Upper lobe of left lung (tissue), 6 donors: ENCODE measurements around the gene TMEM97. TPM values are rescaled to one million over a fixed set of nuclear protein-coding genes. Genes with fewer than 3 reads are reported as not detected.
"Not testable (repeated sequence)": the region's sequence is repeated elsewhere in the genome, so short reads cannot be mapped to it uniquely, and the experiment has no call there.

Experiments used
- ATAC-seq, 2 donors: fragments of 200-7000 bp; cut with Tn5 transposase; one replicate each; pipeline ENCODE4 v1.9.1; 2022; ENCODE audit warnings: mild to moderate bottlenecking in 2 of 2, moderate library complexity in 2 of 2; ENCODE audit not compliant: low FRiP score in 2 of 2
- DNase-seq, 2 donors: peaks; one replicate each; pipeline ENCODE4 v3.0.0-alpha.2; 2019 to 2020
- H3K27ac ChIP-seq, 4 donors: fragments of 200-600 bp; sonication (generic); one replicate each; pipeline ENCODE4 v1.5.1; 2016 to 2019
- H3K27me3 ChIP-seq, 4 donors: fragments of 200-600 bp; sonication (generic); one replicate each; pipeline ENCODE4 v1.5.1; 2017 to 2019
- H3K36me3 ChIP-seq, 4 donors: fragments of 200-600 bp; sonication (generic); one replicate each; pipeline ENCODE4 v1.5.1; 2016 to 2019
- H3K4me1 ChIP-seq, 4 donors: fragments of 200-600 bp; sonication (generic); one replicate each; pipeline ENCODE4 v1.5.1; 2018 to 2019
- H3K4me3 ChIP-seq, 4 donors: fragments of 200-600 bp; sonication (generic); one replicate each; pipeline ENCODE4 v1.5.1; 2017 to 2019; ENCODE audit warnings: mild to moderate bottlenecking in 2 of 4, moderate library complexity in 1 of 4
- H3K9me3 ChIP-seq, 4 donors: fragments of 200-600 bp; sonication (generic); one replicate each; pipeline ENCODE4 v1.5.1; 2018 to 2019
- EP300 ChIP-seq, 4 donors: sonication (generic); formaldehyde crosslinking; IDR thresholded peaks; one replicate each; pipeline ENCODE4 v1.5.1; 2017; ENCODE audit warnings: antibody characterized with exemption in 4 of 4, control low read depth in 2 of 4
- POLR2A ChIP-seq, 4 donors: fragments of 450-650 bp; IDR thresholded peaks; one replicate each; pipeline ENCODE4 v1.5.1; 2016 to 2017; ENCODE audit warnings: antibody characterized with exemption in 4 of 4, mild to moderate bottlenecking in 2 of 4
- POLR2AphosphoS5 ChIP-seq, 2 donors: sonication (generic); formaldehyde crosslinking; IDR thresholded peaks; one replicate each; pipeline ENCODE4 v1.5.1; 2017; ENCODE audit warnings: antibody characterized with exemption in 2 of 2
- WGBS, 2 donors: methylation state at CpG; one replicate each; pipeline ENCODE4 v1.1.5; 2017 to 2018; 5-methylcytosine and 5-hydroxymethylcytosine counted together
- total RNA-seq, 6 donors: library from RNA; depleted of rRNA in 4 of 6; stranded (reverse); fragments of >200 nt in 4 of 6; gene quantifications; one replicate each; pipeline versions ENCODE4 v1.1.0 to v1.2.1, GENCODE V29; 2016 to 2021
- TF ChIP-seq, protein P1 (sequence below), 6 experiments: fragments of 450-650 bp in 4 of 6; fragments of 200-600 bp in 2 of 6; sonication (generic) in 2 of 6; IDR thresholded peaks; one replicate each; pipeline ENCODE4 v1.5.1; 2016 to 2019; ENCODE audit warnings: antibody characterized with exemption in 6 of 6
- donor health status: DM: no; HTN: no; CAD: no; lungs with moderate emphysema.
- donor health status: DM: no; HTN: yes; CAD: no; lungs with severe emphysema.

TMEM97 gene
- total RNA-seq, 6 donors from 2014 or later, result 19.8 to 47.9 (median 37.6) TPM

DNA sequence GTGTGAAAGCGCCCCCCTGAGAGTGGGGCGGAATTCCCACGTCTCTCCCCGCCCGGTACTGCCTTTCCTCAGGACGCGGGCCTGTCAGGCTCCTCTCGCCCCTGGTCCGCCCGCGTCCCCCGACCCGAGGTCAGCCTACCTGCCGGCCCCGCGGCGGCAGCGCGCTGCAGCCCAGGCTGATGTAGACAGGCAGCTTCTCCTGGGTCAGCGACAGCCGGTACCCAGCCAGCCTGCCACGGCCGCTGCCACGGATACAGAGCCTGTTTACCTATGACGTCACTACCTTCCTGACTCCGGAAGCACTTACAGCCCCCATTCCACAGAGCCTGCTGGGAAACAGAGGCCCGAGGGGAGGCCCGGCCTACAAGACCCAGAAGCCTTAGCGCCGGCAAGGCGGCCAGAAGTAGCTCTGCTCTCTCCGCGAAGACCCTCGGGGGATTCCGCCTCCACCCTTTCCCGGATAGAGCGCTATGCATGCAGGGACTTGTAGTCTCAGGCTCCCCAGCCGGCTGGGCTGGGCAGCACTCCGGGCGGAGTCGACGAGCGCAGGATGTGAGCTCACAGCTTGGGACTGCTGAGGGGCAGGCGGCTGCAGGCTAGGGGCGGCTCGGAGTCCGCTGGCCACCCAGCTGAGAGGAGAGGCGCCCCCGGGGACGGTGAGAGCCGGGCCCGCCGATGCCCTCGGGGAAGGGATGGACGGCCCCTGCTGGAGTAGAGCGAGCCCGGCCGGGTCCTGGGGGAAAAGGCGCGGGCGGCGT is 16.4 kb downstream of the TMEM97 start, which contains the start of the genes IFT20 and TNFAIP1:
TSS of gene IFT20 (minus strand) at position 272 of the 758 bp plus-strand sequence. CDS start 3,487 bp downstream, outside the sequence.
TSS of gene TNFAIP1 (plus strand) at position 561 of the 758 bp plus-strand sequence. CDS start 3,761 bp downstream, outside the sequence.
- TF ChIP-seq EP300 (IDR thresholded peaks at IDR 0.05) (peak in 1 of 4 donors; percentile 80), POLR2AphosphoS5 (IDR thresholded peaks at IDR 0.05) (peak; percentile 91 to 99), POLR2A (IDR thresholded peaks at IDR 0.05) (peak; percentile 84 to 97 (median 93))
- TF ChIP-seq, protein P1, sequence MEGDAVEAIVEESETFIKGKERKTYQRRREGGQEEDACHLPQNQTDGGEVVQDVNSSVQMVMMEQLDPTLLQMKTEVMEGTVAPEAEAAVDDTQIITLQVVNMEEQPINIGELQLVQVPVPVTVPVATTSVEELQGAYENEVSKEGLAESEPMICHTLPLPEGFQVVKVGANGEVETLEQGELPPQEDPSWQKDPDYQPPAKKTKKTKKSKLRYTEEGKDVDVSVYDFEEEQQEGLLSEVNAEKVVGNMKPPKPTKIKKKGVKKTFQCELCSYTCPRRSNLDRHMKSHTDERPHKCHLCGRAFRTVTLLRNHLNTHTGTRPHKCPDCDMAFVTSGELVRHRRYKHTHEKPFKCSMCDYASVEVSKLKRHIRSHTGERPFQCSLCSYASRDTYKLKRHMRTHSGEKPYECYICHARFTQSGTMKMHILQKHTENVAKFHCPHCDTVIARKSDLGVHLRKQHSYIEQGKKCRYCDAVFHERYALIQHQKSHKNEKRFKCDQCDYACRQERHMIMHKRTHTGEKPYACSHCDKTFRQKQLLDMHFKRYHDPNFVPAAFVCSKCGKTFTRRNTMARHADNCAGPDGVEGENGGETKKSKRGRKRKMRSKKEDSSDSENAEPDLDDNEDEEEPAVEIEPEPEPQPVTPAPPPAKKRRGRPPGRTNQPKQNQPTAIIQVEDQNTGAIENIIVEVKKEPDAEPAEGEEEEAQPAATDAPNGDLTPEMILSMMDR (IDR thresholded peaks at IDR 0.05), result peak in 1 of 6 experiments; percentile 16
- Histone ChIP-seq H3K4me3 (peak within 1 kb of the TSS; percentile 86 to 95 (median 90)), H3K9me3 (no peaks in the 10 kb centered on the region), H3K27ac (peak within 1 kb of the TSS; percentile 94 to 97 (median 96)), H3K4me1 (peaks cover 36 to 61% (median 43%) of the 10 kb centered on the region in 4 donors), H3K36me3 (peaks cover 6 to 31% (median 23%) of the 10 kb centered on the region in 4 donors), H3K27me3 (no peaks in the 10 kb centered on the region)
- 0 to 1% methylated on average over 11 to 50 of the region's 62 CpGs for WGBS, 2 donors
- DNase-seq (peak; percentile 95 to 100), ATAC-seq (peak; percentile 98 to 99)

DNA sequence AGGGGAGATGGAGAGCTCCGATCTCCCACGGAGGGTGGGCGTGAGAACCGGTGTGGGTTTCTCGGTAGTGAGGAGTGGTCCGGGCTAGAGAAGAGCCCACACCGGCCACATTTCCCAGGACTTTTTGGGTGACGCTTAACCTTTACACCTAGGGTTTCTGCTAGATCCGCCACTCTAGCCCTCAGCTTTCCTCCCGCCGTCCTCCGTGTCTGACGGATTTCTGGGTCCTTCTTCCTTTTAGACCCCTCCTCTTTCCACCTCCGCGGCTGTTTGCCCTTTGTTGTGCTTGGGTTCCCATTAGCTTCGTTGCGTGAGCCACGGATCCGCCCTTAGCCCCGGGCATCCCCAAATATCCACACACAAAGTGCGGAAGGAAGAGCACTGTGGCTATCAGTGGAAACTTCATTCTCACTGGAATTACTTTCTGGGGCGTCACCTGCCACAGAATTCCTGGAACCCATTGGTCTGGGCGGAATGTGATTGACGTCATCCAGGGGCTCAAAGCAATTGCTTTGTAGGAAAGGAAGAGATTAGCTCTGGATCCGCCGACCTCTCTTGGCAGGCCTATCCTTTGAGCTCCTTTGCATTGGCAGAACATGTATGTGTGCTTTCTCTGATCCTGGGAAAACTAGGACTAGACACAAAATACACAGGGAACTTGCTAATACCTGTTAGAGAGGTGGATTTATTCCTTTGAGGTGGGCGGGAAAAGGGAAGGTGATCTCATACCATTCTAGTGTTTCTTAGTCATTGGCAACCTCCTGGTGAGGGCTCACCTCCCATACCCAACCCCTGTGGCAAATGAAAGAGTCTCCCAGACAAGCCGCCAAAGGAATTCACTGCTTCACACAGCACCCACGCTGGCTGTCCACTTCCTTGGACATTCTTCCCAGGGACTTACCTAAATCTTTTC is 17.2 kb downstream of the TMEM97 start:
- Histone ChIP-seq H3K27me3 (no peaks in the 10 kb centered on the region), H3K4me3 (peak overlapping the region; percentile 79 to 95 (median 86)), H3K9me3 (no peaks in the 10 kb centered on the region), H3K36me3 (peaks cover 8 to 31% (median 24%) of the 10 kb centered on the region in 4 donors), H3K4me1 (peaks cover 36 to 61% (median 44%) of the 10 kb centered on the region in 4 donors), H3K27ac (peak overlapping the region; percentile 94 to 97 (median 96))
- peak in 1 of 2 donors; percentile 76 for DNase-seq
- peak; percentile 37 to 96 (median 72) for TF ChIP-seq EP300 (IDR thresholded peaks at IDR 0.05)
- TF ChIP-seq, protein P1 (IDR thresholded peaks at IDR 0.05), result peak in 1 of 6 experiments; percentile 2
- TF ChIP-seq POLR2AphosphoS5 (IDR thresholded peaks at IDR 0.05), result peak; percentile 82 to 83
- TF ChIP-seq POLR2A (IDR thresholded peaks at IDR 0.05), result peak in 2 of 4 donors; percentile 8 to 40
- WGBS, 2 donors, result 5 to 11% methylated on average over 20 to 29 of the region's 29 CpGs
- ATAC-seq, result peak; percentile 42 to 54

DNA sequence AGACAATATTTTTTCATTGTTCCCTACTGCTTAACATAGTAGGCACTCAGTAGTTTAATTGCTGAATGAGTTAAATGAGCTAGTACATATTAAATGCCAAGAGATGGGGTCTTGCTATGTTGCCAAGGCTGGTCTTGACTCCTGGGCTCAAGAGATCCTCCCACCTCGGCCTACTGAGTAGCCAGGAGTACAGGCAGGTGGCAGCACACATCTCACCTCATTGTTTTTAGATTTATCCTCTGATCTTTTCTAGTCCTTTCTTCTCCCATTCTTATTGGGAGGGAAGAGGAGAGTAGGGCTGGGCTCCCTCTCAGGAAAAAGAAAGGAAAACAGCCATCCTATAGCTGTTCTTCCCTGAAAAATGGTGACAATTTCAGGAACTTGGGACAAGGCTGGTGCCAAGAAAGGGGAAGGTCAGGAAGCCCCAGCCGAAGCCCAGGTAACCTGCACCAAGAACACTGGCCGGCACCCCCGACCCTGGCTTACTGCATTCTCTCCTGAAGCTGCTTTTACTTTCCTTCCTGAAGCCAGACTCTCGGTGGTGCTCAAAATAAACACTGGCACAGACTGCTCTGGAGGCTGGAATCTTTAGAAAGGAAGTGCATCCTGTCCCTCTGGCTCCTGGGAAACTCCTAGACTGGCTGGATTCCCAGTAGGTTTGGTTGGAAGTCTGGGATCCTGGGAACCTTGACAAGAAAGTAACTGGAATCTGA is 19.2 kb downstream of the TMEM97 start:
- ATAC-seq, result no peak
- peak overlapping the region in 1 of 4 donors; percentile 11 for H3K4me3 ChIP-seq
- peak overlapping the region; percentile 50 to 97 (median 83) for H3K27ac ChIP-seq

DNA sequence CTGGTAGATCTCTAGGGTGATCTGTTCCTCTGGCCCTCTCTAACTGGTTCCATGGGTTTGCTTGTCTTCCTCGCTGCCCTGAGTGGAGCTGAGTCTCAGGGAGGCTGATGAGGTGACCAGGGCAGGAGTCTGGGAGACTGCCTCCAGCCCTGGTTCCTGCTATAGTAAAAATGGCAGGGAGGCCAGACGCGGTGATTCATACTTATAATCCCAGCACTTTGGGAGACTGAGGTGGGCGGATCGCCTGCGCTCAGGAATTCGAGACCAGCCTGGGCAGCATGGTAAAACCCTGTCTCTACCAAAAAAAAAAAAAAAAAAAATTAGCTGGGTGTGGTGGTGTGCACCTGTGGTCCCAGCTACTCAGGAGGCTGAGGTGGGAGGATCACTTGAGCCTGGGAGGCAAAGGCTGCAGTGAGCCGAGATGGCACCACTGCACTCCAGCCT is 19.8 kb downstream of the TMEM97 start:
- not testable (repeated sequence) for H3K9me3 ChIP-seq, H3K27me3 ChIP-seq, DNase-seq, H3K4me3 ChIP-seq, ATAC-seq
- 89 to 93% methylated on average over 7 to 8 of the region's 8 CpGs for WGBS, 2 donors
- H3K27ac ChIP-seq, result peak overlapping the region; percentile 50 to 97 (median 83)
- peaks cover 35 to 52% (median 37%) of the 10 kb centered on the region in 4 donors for H3K4me1 ChIP-seq
- peaks cover 29 to 46% (median 43%) of the 10 kb centered on the region in 4 donors for H3K36me3 ChIP-seq

More for the DNA sequence above, 19.2 kb downstream of the TMEM97 start:
- H3K36me3 ChIP-seq, result peaks cover 23 to 40% (median 37%) of the 10 kb centered on the region in 4 donors
- no peak for DNase-seq
- H3K4me1 ChIP-seq, result peaks cover 36 to 58% (median 42%) of the 10 kb centered on the region in 4 donors
- TF ChIP-seq POLR2A (IDR thresholded peaks at IDR 0.05) (no peak), POLR2AphosphoS5 (IDR thresholded peaks at IDR 0.05) (peak; percentile 32 to 53), EP300 (IDR thresholded peaks at IDR 0.05) (peak in 2 of 4 donors; percentile 24 to 50)
- H3K27me3 ChIP-seq, result no peaks in the 10 kb centered on the region
- 18 to 50% methylated on average over 5 of the region's 5 CpGs for WGBS, 2 donors
- no peaks in the 10 kb centered on the region for H3K9me3 ChIP-seq

DNA sequence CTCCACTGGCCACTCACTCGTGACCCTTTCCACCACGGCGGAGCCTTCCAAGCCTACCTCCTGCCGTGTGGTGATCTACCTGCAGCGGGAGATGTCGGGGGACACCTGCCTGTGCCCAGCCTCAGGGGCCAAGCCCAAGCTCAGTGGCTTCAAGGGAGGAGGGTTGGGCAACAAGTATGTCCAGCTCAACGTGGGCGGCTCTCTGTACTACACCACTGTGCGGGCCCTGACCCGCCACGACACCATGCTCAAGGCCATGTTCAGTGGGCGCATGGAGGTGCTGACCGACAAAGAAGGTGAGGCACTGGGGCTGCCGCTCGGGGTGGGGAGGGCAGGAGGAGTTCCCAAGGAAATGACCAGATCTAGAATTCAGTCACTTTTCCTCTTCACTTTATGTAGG is 20.4 kb downstream of the TMEM97 start:
- Histone ChIP-seq H3K27me3 (no peaks in the 10 kb centered on the region), H3K9me3 (no peaks in the 10 kb centered on the region), H3K36me3 (peaks cover 32 to 52% (median 49%) of the 10 kb centered on the region in 4 donors), H3K4me3 (no peak overlapping the region), H3K27ac (peak overlapping the region in 3 of 4 donors; percentile 72 to 97 (median 94)), H3K4me1 (peaks cover 28 to 46% (median 31%) of the 10 kb centered on the region in 4 donors)
- 94 to 95% methylated on average over 13 to 15 of the region's 15 CpGs for WGBS, 2 donors
- no peak for ATAC-seq
- TF ChIP-seq POLR2AphosphoS5 (IDR thresholded peaks at IDR 0.05), result no peak
- DNase-seq, result peak in 1 of 2 donors; percentile 64
